Neural progenitor cell (in vitro differentiated cells): Measurements from ENCODE around the gene IL15.

Experiments used
- EZH2 ChIP-seq: fragments of 200-600 bp; sonication (generic); IDR thresholded peaks from 2 replicates; pipeline ENCODE4 v1.6.1; 2017; ENCODE audit warnings: antibody characterized with exemption, mild to moderate bottlenecking, moderate library complexity
- TF ChIP-seq, protein P1 (sequence below): fragments of 200-600 bp; sonication (generic); IDR thresholded peaks from 2 replicates; pipeline ENCODE4 v1.5.1; 2017; ENCODE audit warnings: antibody characterized with exemption, mild to moderate bottlenecking

DNA sequence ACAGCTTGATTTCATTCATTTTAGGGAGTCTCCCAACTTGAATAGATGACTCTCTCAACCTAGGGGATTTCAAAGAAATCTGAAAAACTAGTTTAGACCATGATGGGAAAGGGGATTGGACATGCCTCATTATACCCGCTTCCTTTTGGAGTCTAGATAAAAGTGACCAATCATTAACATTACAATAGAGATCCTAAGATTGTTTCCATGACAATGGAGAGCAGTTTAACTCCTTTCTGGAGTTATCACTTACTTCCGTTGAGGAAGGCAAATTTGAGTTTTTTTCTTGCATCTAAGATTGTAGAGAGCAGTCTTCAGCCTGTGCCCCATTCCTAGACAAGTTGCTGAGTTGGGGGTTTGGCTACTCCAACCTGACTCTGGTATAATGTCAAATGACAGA lies 11.4 kb upstream of the IL15 start:
- TF ChIP-seq, protein P1, sequence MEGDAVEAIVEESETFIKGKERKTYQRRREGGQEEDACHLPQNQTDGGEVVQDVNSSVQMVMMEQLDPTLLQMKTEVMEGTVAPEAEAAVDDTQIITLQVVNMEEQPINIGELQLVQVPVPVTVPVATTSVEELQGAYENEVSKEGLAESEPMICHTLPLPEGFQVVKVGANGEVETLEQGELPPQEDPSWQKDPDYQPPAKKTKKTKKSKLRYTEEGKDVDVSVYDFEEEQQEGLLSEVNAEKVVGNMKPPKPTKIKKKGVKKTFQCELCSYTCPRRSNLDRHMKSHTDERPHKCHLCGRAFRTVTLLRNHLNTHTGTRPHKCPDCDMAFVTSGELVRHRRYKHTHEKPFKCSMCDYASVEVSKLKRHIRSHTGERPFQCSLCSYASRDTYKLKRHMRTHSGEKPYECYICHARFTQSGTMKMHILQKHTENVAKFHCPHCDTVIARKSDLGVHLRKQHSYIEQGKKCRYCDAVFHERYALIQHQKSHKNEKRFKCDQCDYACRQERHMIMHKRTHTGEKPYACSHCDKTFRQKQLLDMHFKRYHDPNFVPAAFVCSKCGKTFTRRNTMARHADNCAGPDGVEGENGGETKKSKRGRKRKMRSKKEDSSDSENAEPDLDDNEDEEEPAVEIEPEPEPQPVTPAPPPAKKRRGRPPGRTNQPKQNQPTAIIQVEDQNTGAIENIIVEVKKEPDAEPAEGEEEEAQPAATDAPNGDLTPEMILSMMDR: no peak
- no peak for TF ChIP-seq EZH2
